AG04450 (cell line): ENCODE measurements around the gene BIRC7. TPM values are rescaled to one million over a fixed set of nuclear protein-coding genes. Genes with fewer than 3 reads are reported as not detected.

Experiments used
- CTCF ChIA-PET: fragments of 300-600, 350-600 bp; formaldehyde crosslinking; extraction: SDS; loops from one replicate; lab custom pipeline; 2022; ENCODE audit warnings: antibody characterized with exemption, inconsistent platforms; lab: Charles Lee
- POLR2A ChIA-PET: fragments of 350-600 bp; formaldehyde crosslinking; extraction: SDS; loops from one replicate; lab custom pipeline; 2021; ENCODE audit warnings: antibody characterized with exemption, inconsistent platforms; lab: Yijun Ruan, JAX
- DNase-seq: peaks from one replicate; pipeline ENCODE4 v3.0.0-alpha.2; 2011; ENCODE audit warnings: low read depth, low spot score
- H3K27ac ChIP-seq: one replicate; pipeline ENCODE4 v1.5.1; 2012; ENCODE audit warnings: low read depth, low read length, control low read depth
- H3K27me3 ChIP-seq: one replicate; pipeline ENCODE4 v1.6.0; 2012; ENCODE audit warnings: low read length; ENCODE audit not compliant: control insufficient read depth, insufficient read depth
- H3K4me3 ChIP-seq: 2 replicates; pipeline ENCODE4 v1.5.1; 2011; ENCODE audit warnings: mild to moderate bottlenecking, low read depth, low read length, control low read depth
- H3K9me3 ChIP-seq: 2 replicates; pipeline ENCODE4 v1.5.1; 2012; ENCODE audit warnings: low read length; ENCODE audit not compliant: control insufficient read depth, insufficient read depth
- CTCF ChIP-seq: IDR thresholded peaks from 2 replicates; pipeline ENCODE4 v1.5.1; 2011; ENCODE audit warnings: low read depth, low read length, control low read depth, inconsistent platforms
- polyA plus RNA-seq: library from polyadenylated mRNA; depleted of rRNA; stranded (reverse); fragments of >200 nt; gene quantifications from 2 replicates; pipeline ENCODE4 v1.2.3, GENCODE V29; 2011

BIRC7 gene
- polyA plus RNA-seq, 1 experiment = not detected

- ChIA-PET POLR2A (no interaction called here), CTCF (interaction anchor here (0.8 kb wide), 1 partner anchor 47 kb away, joined by 3 read pairs; no protein-coding TSS in a partner anchor)
- TF ChIP-seq CTCF = no peak
- H3K9me3 ChIP-seq = no peaks in the 10 kb centered on the region
- no peak overlapping the region for H3K27ac ChIP-seq
- no peak for DNase-seq
- no peak overlapping the region for H3K4me3 ChIP-seq
- peaks cover 12% of the 10 kb centered on the region for H3K27me3 ChIP-seq
Observed at GRCh38 chr20:63270606-63271325, 35.1 kb downstream of the BIRC7 start.

- no peak for TF ChIP-seq CTCF
- POLR2A ChIA-PET = interaction anchor here (0.5 to 1.5 kb wide), 11 partner anchors 8 to 790 kb away, joined by 3 to 9 read pairs (median 3); partner anchors contain the start of genes GID8 and TPD52L2
- Histone ChIP-seq H3K27me3 (peaks cover 7% of the 10 kb centered on the region), H3K9me3 (no peaks in the 10 kb centered on the region), H3K27ac (peak within 1 kb of the TSS; percentile 52), H3K4me3 (peak within 1 kb of the TSS; percentile 87)
- CTCF ChIA-PET = interaction anchor here (0.6 to 2.4 kb wide), 3 partner anchors 38 to 212 kb away, joined by 3 to 15 read pairs (median 4); no protein-coding TSS in a partner anchor
- peak; percentile 60 for DNase-seq
Observed at GRCh38 chr20:63272105-63273058, 36.7 kb downstream of the BIRC7 start, which contains the start of gene ARFGAP1. Gene ARFGAP1 (plus strand): TSS chr20:63272813. CDS start chr20:63275581, 2,768 bp downstream.

- ChIA-PET CTCF (interaction anchor here (1.1 to 2.4 kb wide), 2 partner anchors 39 to 50 kb away, joined by 4 to 15 read pairs; no protein-coding TSS in a partner anchor), POLR2A (interaction anchor here (0.5 to 1.5 kb wide), 8 partner anchors 11 to 714 kb away, joined by 3 to 9 read pairs (median 4); partner anchors contain the start of gene TPD52L2)
- Histone ChIP-seq H3K4me3 (peak overlapping the region; percentile 87), H3K27ac (peak overlapping the region; percentile 52), H3K27me3 (no peaks in the 10 kb centered on the region), H3K9me3 (no peaks in the 10 kb centered on the region)
- no peak for TF ChIP-seq CTCF
- DNase-seq = no peak
Observed at GRCh38 chr20:63273059-63273579, 37.4 kb downstream of the BIRC7 start.

- DNase-seq = peak; percentile 47
- ChIA-PET POLR2A (interaction anchor here (0.6 to 1.5 kb wide), 3 partner anchors 43 to 563 kb away, joined by 4 to 9 read pairs (median 4); no protein-coding TSS in a partner anchor), CTCF (interaction anchor here (0.6 to 2.4 kb wide), 3 partner anchors 48 to 218 kb away, joined by 3 to 15 read pairs (median 3); no protein-coding TSS in a partner anchor)
- no peaks in the 10 kb centered on the region for H3K27me3 ChIP-seq
- H3K9me3 ChIP-seq = no peaks in the 10 kb centered on the region
- peak overlapping the region; percentile 0 for H3K27ac ChIP-seq
- TF ChIP-seq CTCF = no peak
- H3K4me3 ChIP-seq = peak overlapping the region; percentile 87
Observed at GRCh38 chr20:63273635-63274380, 38.1 kb downstream of the BIRC7 start.
